ENCODE results near the gene RPL19.

DNA sequence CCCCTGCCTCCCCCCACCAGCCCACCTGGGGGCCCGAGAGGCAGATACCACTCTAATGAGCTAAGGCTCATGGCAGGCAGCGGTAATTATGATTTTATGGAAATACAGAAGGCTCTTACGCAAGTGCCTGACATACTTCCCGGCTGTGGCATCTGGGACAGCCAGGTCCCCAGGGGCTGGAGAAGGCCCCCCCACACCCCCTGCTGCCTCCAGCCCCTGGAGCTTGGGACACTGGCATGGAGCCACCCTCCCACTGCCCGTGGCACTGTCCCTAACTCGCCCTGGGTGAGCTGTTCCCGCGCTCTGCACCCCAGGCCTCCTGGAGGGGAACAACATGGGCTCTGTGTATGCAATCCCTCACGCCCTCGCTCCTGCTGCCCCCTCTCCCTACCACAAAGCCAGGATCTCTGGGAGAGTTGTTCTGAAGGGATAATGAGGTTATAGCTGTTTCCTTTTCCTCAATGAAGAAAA lies 31.0 kb downstream of the RPL19 start:
- TF ChIP-seq, protein P1, sequence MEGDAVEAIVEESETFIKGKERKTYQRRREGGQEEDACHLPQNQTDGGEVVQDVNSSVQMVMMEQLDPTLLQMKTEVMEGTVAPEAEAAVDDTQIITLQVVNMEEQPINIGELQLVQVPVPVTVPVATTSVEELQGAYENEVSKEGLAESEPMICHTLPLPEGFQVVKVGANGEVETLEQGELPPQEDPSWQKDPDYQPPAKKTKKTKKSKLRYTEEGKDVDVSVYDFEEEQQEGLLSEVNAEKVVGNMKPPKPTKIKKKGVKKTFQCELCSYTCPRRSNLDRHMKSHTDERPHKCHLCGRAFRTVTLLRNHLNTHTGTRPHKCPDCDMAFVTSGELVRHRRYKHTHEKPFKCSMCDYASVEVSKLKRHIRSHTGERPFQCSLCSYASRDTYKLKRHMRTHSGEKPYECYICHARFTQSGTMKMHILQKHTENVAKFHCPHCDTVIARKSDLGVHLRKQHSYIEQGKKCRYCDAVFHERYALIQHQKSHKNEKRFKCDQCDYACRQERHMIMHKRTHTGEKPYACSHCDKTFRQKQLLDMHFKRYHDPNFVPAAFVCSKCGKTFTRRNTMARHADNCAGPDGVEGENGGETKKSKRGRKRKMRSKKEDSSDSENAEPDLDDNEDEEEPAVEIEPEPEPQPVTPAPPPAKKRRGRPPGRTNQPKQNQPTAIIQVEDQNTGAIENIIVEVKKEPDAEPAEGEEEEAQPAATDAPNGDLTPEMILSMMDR (IDR thresholded peaks at IDR 0.05) = no peak
- no peak for TF ChIP-seq POLR2A (IDR thresholded peaks at IDR 0.05)

Measured in body of pancreas (tissue), 4 donors.